Stimulated activated CD4-positive, alpha-beta T cell treated with anti-CD3 and anti-CD28 coated beads, Interleukin-1b, Interleukin-23, amount 100 ng/mL, for 1 hour (primary cell): ENCODE results near the gene DDX25.

ENCODE experiments used
- DNase-seq, 2 donors: peaks; one replicate each; pipeline ENCODE4 v3.0.0-alpha.2; 2020; ENCODE audit warnings: low read depth in 2 of 2

Gene DDX25

GRCh38 chr11:125935618-125936199, 31.4 kb downstream of the DDX25 start:
- DNase-seq: no peak

- no peak for DNase-seq
Observed at GRCh38 chr11:125938418-125938817, 34.1 kb downstream of the DDX25 start.

DNA sequence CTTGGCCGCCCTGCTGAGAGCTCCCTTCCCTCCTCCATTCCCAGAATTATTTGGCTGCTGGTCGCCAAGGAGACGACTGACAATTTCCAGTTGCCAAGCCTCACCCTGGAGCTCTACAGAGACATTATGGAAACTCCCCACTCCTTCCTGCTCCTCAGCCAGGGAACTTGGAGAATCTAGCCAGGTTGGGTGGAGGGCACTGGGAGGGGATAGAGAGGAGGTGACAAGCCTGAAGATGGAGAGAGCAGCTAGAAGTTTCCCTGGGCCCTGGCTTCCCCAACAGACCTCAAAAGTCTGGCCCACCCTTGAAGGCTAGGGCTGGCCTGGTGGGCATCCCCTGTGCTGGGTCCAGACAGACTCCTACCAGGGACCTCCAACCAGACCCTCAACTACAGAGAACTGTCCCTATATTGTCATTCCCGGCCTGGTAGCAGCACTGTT, 34.8 kb downstream of the DDX25 start:
- no peak for DNase-seq

DNA sequence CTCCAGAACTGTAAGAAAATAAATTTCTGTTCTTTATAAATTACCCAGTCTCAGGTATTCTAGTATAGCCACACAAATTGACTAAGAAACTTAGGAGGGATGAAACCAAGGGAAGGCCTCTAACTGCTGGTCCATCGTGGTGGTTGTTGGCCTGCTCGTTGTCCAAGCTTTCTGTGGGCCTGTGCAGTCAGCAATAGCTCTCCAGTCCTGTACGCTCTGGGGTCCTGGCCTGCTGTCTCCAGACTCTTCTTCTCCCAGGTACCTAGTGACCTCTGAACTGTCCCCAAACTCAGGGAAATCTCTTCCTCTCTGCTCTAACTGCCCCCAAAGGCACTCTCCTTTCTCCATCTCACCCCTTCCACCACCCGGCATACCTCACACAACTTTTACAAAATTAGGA, 35.8 kb downstream of the DDX25 start:
- DNase-seq: no peak

GRCh38 chr11:125941267-125941618, 36.9 kb downstream of the DDX25 start:
- no peak for DNase-seq

DNA sequence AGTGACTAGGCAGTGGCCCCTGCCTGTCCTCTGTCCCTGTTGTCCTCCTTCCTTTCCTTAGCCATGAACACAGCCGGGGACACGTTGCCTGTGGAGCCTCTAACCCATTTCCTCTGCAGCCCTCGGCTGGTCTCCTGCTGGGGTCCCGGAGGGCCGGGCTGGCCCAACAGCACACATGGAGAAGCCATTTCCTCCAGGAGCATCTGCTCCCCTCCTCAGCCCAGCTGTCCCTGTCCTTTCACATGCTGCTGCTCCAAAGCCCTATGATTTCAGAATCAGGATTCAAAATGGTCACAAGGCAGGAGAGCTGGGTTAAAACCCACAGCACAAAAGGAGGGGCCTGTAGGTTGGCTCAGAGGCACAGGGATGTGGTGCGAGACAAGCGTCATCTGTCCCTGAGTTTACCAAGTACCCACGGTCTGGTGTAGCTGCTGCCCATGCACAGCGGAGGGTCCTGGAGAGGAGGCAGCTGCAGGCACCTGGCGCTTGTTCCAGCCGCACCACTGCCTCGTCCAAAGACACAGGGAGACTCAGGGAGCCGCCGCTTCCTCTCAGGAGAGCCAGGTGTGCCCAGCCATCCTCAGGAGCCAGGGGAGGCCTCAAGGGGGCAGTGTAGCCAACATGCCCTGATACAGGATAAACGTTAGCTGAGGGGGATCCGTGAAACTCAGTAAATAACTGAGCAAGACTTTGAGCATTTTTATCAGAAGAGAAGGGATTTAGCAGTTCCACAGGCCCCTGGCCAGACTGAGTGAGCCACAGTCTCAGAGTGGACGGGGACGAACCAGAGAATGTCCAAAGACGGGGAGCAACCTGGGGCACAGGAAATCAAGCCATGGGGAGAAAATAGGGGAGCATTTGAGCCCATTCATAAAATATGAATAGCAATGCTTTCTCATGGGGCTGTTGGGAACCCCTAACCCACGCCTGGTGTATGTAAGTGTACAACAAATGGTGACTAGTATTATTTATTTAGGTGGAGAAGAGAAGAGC, 37.6 kb downstream of the DDX25 start:
- peak in 1 of 2 donors; percentile 34 for DNase-seq

- no peak for DNase-seq
Observed at GRCh38 chr11:125942771-125943428, 38.6 kb downstream of the DDX25 start.

- DNase-seq: no peak
Observed at GRCh38 chr11:125943661-125944349, 39.5 kb downstream of the DDX25 start.

DNA sequence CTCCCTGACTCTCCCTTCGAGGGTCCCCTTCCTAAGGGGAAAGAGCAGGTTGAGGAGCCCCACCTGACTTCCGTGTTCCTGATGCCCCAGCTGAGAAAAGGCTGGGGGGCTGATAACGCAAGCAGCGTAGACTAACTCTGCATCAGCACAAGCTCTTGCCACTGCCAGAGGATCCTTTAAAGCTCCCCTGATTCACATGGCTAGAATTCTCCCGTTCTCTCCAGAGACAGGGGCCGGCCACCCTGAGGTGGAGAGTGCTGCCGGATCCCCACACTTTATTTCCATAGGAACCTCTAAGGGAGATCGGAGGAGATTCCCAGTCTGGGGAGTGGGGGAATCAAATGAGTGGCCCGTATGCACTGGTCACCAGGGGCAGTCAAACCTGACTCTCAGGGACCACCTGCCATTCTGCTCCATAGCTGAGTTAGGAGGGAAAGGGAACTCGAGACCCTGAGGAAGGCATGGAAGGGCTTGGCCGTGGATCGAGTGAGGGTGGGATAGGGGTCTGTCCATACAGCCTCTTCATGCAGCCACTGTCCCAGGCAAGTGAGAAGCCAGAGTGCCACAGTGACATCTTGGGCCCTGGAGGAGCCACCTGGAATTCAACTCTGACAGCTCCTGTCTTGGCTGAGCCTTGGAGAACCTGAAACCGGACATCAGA, 40.2 kb downstream of the DDX25 start:
- no peak for DNase-seq

DNA sequence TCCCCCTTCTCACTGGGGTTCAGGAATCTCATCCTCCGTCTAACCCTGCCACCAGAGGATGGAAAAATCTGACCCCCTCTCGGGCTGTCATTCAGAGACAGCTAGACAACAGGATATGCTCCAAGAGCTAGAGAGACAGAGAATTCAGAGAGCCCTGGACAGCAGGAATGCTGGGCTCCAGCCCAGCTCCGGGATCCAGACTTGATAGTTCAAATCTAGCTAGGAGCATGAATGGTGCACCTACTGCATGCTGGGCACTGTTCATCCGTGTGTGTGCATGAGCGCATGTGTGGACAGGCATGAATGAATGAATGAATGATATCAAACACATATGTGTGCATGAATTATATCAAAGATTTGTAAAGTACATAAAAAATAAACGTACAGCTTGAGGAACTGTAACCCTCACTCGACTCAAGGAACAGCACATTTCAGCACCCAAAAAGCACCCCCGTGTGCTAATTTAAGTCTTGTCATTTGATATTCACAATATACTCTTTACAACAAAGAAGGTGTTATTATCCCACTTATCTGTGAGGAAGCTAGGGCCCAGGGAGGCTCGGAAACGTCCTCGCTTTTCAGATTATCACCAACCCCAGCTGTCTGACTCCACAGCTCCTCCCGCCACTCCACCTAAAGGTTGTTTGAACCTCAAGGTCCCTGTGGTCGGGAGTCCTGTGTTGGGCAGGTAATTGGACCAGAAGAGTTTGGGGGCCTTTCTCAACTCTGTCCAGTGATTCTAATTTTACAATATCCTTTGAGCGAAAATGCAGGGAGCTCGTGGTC, 40.9 kb downstream of the DDX25 start:
- no peak for DNase-seq

GRCh38 chr11:125945797-125946520, 41.7 kb downstream of the DDX25 start, which contains the start of gene VSIG10L2:
TSS of gene VSIG10L2 (plus strand) at chr11:125946044. CDS start at chr11:125946056, 12 bp downstream.
- DNase-seq: no peak

DNA sequence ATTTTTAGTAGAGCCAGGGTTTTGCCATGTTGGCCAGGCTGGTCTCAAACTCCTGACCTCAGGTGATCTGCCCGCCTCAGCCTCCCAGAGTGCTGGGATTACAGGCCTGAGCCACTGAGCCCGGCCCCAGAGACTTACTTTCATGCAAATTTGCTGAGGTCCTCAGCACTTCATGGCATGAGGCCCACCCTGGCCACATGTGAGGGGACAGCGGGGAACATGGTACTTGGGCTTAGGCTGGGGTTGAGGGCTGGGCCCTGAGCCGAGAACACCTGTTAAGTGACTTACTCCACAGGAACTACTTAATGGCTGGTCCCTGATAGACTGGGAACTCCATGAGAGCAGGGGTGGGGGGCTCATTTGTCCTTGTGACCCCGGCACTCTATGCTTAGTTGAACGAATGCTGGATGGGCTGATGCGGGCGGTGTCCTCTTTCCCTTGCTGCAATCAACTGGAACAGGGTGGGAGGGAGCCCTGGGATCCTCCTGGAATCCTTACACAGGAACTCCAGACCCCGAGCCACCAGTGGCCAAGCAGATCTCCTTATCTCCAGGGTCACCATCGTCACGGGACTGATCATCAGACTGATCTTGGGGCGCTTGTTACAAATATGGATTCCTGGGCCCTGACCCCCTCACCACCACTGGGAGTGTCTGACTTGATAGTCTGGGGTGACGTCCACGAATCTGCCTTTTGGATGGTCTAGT, 42.6 kb downstream of the DDX25 start:
- DNase-seq: no peak

DNA sequence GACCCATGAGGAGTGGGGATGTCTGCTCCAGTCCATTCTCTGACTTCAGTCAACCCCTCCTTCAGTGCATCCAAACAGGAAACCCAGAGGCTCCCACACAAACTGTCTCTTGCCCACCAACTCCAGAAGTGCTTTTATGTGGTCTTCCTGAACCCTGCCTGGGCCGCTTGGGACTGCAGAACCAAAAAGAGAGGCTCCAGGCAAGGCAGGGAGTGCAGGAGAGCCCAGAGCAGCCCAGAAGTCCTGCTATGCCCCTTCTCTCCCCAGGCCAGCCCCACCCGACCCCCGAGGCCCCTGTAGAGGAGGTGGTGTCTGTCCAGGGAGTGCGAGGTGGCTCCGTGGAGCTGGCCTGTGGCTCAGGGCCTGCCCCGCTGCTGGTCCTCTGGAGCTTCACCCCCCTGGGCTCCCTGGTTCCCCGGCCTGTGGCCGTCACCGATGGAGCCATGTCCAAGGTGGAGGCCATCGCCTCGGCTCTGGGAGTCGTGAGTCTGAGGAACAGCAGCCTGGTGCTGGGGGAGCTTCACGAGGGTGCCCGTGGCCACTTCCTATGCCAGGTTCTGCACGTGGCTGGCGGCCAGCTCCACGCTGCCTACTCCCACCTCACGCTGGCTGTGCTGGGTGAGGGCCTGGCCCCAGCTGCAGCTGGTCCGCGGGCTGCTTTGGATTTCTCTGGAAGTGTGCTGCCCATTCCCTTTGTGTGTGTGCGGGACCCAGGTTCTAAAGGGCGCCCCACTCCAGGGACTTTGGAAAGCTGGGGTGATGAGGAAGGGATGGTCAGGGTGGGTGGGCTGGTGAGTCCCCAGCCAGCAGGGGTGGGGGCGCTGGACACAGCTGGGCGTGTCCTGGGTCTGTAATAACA, 43.3 kb downstream of the DDX25 start:
- no peak for DNase-seq

- DNase-seq: no peak
Observed at GRCh38 chr11:125948278-125949051, 44.2 kb downstream of the DDX25 start.

DNA sequence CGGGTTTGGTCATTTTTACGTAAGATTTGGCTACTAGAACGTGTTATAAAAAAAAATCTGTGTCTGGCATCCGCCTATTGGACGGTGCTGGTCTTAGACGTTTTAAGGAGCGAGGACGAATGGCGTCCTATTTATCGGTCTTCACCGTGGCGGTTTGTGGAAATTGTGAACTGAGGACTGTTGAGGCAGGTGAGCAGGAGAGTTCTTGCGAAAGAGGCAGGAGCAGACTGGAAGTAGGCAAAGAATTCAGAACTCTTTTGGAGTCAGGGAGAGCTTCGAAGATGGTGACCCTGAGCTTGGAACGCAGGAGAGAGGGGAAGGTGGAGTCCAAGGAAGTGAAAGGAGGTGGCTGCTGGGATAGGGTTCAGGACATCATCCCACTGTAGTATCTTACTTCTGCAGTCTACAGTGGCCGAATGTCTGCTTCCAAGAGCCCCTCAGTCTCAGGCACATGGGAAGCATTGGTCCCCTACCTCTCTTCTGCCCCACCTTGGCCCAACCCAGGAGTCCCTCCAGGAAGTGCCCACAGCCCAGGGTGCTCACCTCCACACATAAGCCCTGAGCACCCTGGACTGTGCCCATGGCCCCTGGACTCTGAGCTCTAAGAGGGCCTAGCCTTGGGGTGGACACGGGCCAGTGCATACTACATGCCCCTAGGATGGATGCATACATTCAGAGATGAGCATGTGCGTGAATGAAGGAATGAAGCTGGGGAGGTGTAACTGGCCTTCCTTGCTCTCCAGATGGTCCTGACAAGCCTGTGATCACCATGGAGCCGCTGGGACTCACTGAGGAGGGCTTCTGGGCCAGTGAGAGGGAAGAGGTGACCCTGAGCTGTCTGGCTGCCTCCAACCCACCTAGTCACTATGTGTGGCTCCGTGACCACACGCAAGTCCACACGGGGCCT, 45.2 kb downstream of the DDX25 start:
- DNase-seq: no peak

GRCh38 chr11:125950178-125950490, 45.8 kb downstream of the DDX25 start:
- no peak for DNase-seq
